SK-N-SH treated with all-trans-retinoic acid at 6 μM for 48 hours (cell line): ENCODE data around the gene TSC22D1.

Experiments used
- ARNTL ChIP-seq: fragments of 450-650 bp; formaldehyde crosslinking; IDR thresholded peaks from 2 replicates; pipeline ENCODE4 v1.5.0; 2020; ENCODE audit warnings: low read depth, mild to moderate bottlenecking, moderate library complexity, borderline replicate concordance
- OSR1 ChIP-seq: fragments of 250-450 bp; sonication (Bioruptor Pico); IDR thresholded peaks from 2 replicates; pipeline ENCODE4 v1.8.0; 2022; ENCODE audit warnings: moderate library complexity, mild to moderate bottlenecking, inconsistent platforms
- POU6F1 ChIP-seq: fragments of 250-450 bp; sonication (Bioruptor Pico); IDR thresholded peaks from 2 replicates; pipeline ENCODE4 v1.8.0; 2021; ENCODE audit warnings: low read depth, mild to moderate bottlenecking, moderate library complexity, borderline replicate concordance
- PPARA ChIP-seq: fragments of 250-450 bp; sonication (Bioruptor Pico); IDR thresholded peaks from 2 replicates; pipeline ENCODE4 v1.5.0; 2020; ENCODE audit warnings: mild to moderate bottlenecking, borderline replicate concordance
- RARB ChIP-seq: fragments of 250-450 bp; sonication (Bioruptor Pico); IDR thresholded peaks from 2 replicates; pipeline ENCODE4 v1.8.0; 2021; ENCODE audit warnings: mild to moderate bottlenecking, moderate library complexity
- SNAI2 ChIP-seq: fragments of 250-450 bp; sonication (Bioruptor Pico); IDR thresholded peaks from 2 replicates; pipeline ENCODE4 v1.5.0; 2020; ENCODE audit warnings: mild to moderate bottlenecking, moderate library complexity
- TCF4 ChIP-seq: fragments of 250-450 bp; sonication (Bioruptor Pico); IDR thresholded peaks from 2 replicates; pipeline ENCODE4 v1.8.0; 2021; ENCODE audit warnings: mild to moderate bottlenecking, moderate library complexity, borderline replicate concordance
- TOX ChIP-seq: fragments of 250-450 bp; sonication (Bioruptor Pico); IDR thresholded peaks from 2 replicates; pipeline ENCODE4 v1.8.0; 2021; ENCODE audit warnings: mild to moderate bottlenecking, moderate library complexity, borderline replicate concordance
- ZC3H10 ChIP-seq: fragments of 250-450 bp; sonication (Bioruptor Pico); IDR thresholded peaks from 2 replicates; pipeline ENCODE4 v1.5.1; 2021; ENCODE audit warnings: mild to moderate bottlenecking, moderate library complexity
- ZFP30 ChIP-seq: fragments of 450-650 bp; formaldehyde crosslinking; IDR thresholded peaks from 2 replicates; pipeline ENCODE4 v1.5.0; 2022; ENCODE audit warnings: mild to moderate bottlenecking, moderate library complexity
- ZNF70 ChIP-seq: fragments of 450-650 bp; formaldehyde crosslinking; IDR thresholded peaks from 2 replicates; pipeline ENCODE4 v1.5.0; 2020; ENCODE audit warnings: mild to moderate bottlenecking, moderate library complexity
- ZNF8 ChIP-seq: fragments of 450-650 bp; formaldehyde crosslinking; IDR thresholded peaks from 2 replicates; pipeline ENCODE4 v1.5.0; 2020; ENCODE audit warnings: mild to moderate bottlenecking, moderate library complexity
- TF ChIP-seq, protein P1 (sequence below): fragments of 250-450 bp; sonication (Bioruptor Pico); IDR thresholded peaks from 2 replicates; pipeline ENCODE4 v1.5.1; 2020; ENCODE audit warnings: low read depth, mild to moderate bottlenecking, moderate library complexity
- TF ChIP-seq, protein P2 (sequence below): fragments of 250-450 bp; sonication (Bioruptor Pico); IDR thresholded peaks from 2 replicates; pipeline ENCODE4 v1.8.0; 2020; ENCODE audit warnings: mild to moderate bottlenecking, moderate library complexity, borderline replicate concordance

DNA sequence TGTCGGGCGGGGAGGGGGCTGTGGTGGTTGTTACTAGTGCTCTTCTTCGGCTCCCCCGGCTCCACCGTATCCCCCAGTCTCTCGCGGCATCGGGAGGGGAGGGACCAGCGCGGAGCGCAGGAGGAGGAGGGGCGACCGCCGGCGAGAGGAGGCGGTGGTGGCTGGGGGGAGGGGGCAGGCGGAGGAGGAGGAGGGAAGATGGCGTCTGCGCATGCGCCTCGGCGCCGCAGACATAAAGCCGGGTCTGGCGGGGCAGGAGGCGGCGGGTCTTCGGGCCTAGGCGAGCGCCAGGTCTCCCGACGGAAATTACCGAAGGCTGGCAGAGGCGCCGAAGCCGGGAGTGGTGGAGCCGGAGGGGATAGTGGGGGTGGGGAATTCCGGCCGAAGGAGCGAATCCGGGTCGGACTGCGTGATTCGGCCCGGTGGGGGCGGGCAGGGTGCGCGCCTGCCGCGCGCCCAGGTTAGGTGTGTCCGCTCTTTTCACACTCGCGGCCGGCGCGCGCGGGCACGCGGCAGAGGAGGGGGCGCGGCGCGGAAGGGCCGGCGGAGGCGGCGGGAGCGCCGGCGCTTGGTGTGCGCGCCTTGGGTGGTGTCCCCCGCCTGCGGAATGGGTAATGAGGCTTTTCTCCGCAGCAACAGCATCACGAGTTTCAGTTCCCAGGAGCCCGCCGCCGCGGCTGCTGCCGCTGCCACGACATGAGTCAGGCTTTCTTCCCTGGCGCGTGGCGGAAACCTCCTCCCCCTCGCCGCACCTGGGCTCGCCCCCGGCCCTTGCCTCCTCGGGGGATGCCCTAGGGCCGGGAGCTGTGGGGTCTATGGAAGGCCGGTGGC, 1.3 kb upstream of the TSC22D1 start:
- TF ChIP-seq, protein P1, sequence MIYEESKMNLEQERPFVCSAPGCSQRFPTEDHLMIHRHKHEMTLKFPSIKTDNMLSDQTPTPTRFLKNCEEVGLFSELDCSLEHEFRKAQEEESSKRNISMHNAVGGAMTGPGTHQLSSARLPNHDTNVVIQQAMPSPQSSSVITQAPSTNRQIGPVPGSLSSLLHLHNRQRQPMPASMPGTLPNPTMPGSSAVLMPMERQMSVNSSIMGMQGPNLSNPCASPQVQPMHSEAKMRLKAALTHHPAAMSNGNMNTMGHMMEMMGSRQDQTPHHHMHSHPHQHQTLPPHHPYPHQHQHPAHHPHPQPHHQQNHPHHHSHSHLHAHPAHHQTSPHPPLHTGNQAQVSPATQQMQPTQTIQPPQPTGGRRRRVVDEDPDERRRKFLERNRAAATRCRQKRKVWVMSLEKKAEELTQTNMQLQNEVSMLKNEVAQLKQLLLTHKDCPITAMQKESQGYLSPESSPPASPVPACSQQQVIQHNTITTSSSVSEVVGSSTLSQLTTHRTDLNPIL (CRISPR knock-in tag) = no peak
- TF ChIP-seq TOX (no peak), ZC3H10 (0 out of 2 replicates have a peak, but pooled peaks have one; percentile 21), RARB (CRISPR knock-in tag) (no peak), ZNF8 (CRISPR knock-in tag) (no peak), POU6F1 (CRISPR knock-in tag) (no peak), TCF4 (no peak), OSR1 (CRISPR knock-in tag) (no peak), PPARA (CRISPR knock-in tag) (no peak), ARNTL (no peak), SNAI2 (no peak), ZFP30 (CRISPR knock-in tag) (no peak), ZNF70 (CRISPR knock-in tag) (no peak)
- TF ChIP-seq, protein P2, sequence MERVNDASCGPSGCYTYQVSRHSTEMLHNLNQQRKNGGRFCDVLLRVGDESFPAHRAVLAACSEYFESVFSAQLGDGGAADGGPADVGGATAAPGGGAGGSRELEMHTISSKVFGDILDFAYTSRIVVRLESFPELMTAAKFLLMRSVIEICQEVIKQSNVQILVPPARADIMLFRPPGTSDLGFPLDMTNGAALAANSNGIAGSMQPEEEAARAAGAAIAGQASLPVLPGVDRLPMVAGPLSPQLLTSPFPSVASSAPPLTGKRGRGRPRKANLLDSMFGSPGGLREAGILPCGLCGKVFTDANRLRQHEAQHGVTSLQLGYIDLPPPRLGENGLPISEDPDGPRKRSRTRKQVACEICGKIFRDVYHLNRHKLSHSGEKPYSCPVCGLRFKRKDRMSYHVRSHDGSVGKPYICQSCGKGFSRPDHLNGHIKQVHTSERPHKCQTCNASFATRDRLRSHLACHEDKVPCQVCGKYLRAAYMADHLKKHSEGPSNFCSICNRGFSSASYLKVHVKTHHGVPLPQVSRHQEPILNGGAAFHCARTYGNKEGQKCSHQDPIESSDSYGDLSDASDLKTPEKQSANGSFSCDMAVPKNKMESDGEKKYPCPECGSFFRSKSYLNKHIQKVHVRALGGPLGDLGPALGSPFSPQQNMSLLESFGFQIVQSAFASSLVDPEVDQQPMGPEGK (CRISPR knock-in tag) = no peak
